PC-9 (cell line): ENCODE results near the gene DDX39B. TPM values are rescaled to one million over a fixed set of nuclear protein-coding genes. Genes with fewer than 3 reads are reported as not detected.

ENCODE experiments used
- BruUV-seq: library from RNA; stranded (reverse); fragments of 400-500 nt; replicated peaks from 2 replicates; lab custom pipeline; 2021; lab: Mats Ljungman, UMichigan
- CTCF ChIA-PET: fragments of 300-600 bp; sonication (Branson Sonifier 250); formaldehyde crosslinking; loops from one replicate; lab custom pipeline; 2022; ENCODE audit warnings: antibody characterized with exemption; lab: Charles Lee
- POLR2A ChIA-PET: fragments of 300-600 bp; sonication (Branson Sonifier 250); formaldehyde crosslinking; loops from one replicate; lab custom pipeline; 2022; ENCODE audit warnings: antibody characterized with exemption; ENCODE audit not compliant: unreplicated experiment; lab: Charles Lee
- DNase-seq, 2 experiments: peaks; one replicate each; pipeline versions ENCODE4 v3.0.0 to v3.0.0-alpha.2; 2015 to 2022; ENCODE audit warnings: mixed read lengths in 1 of 2
- H2AFZ ChIP-seq: fragments of 200-600 bp; sonication (generic); 2 replicates; pipeline ENCODE4 v1.8.1; 2017; ENCODE audit warnings: antibody characterized with exemption
- H3F3A ChIP-seq: fragments of 200-600 bp; sonication (generic); 2 replicates; pipeline ENCODE4 v1.8.1; 2017; ENCODE audit warnings: antibody characterized with exemption, mild to moderate bottlenecking, low read depth; ENCODE audit not compliant: insufficient read depth
- H3K27ac ChIP-seq: fragments of 200-600 bp; sonication (generic); 2 replicates; pipeline ENCODE4 v1.6.1; 2016; ENCODE audit warnings: mixed run types
- H3K27me3 ChIP-seq: fragments of 200-600 bp; sonication (generic); 2 replicates; pipeline ENCODE4 v1.6.1; 2016; ENCODE audit warnings: low read depth, mixed run types; ENCODE audit not compliant: insufficient read depth
- H3K36me3 ChIP-seq: fragments of 200-600 bp; sonication (generic); 2 replicates; pipeline ENCODE4 v1.6.1; 2016; ENCODE audit warnings: low read depth, mixed run types
- H3K4me1 ChIP-seq: fragments of 200-600 bp; sonication (generic); replicated peaks from 2 replicates; pipeline ENCODE4 v1.6.1; 2016; ENCODE audit warnings: mixed run types; ENCODE audit not compliant: insufficient read depth
- H3K4me2 ChIP-seq: fragments of 200-600 bp; sonication (generic); 2 replicates; pipeline ENCODE4 v1.6.1; 2017; ENCODE audit warnings: mixed run types
- H3K4me3 ChIP-seq: fragments of 200-600 bp; sonication (generic); 2 replicates; pipeline ENCODE4 v1.6.1; 2016; ENCODE audit warnings: mixed run types
- H3K79me2 ChIP-seq: fragments of 200-600 bp; sonication (generic); 2 replicates; pipeline ENCODE4 v1.6.1; 2017; ENCODE audit warnings: low read depth, mixed run types
- H3K9me2 ChIP-seq: fragments of 200-600 bp; sonication (generic); 2 replicates; pipeline ENCODE4 v1.8.1; 2017; ENCODE audit warnings: mild to moderate bottlenecking; ENCODE audit not compliant: insufficient read depth
- H3K9me3 ChIP-seq: fragments of 200-600 bp; sonication (generic); 2 replicates; pipeline ENCODE4 v1.8.1; 2016; ENCODE audit warnings: low read depth; ENCODE audit not compliant: insufficient read depth
- H4K20me1 ChIP-seq: fragments of 200-600 bp; sonication (generic); 2 replicates; pipeline ENCODE4 v1.8.1; 2017; ENCODE audit not compliant: insufficient read depth
- CTCF ChIP-seq: fragments of 200-600 bp; sonication (generic); conservative IDR thresholded peaks from 2 replicates; pipeline ENCODE4 v1.6.1; 2017; ENCODE audit warnings: mixed run types, antibody characterized with exemption, mild to moderate bottlenecking, moderate library complexity
- EZH2 ChIP-seq: fragments of 200-600 bp; sonication (generic); IDR thresholded peaks from 2 replicates; pipeline ENCODE4 v1.8.0; 2017; ENCODE audit warnings: antibody characterized with exemption, low read depth
- intact Hi-C: fragments of 100-400 bp; cut with micrococcal nuclease; formaldehyde crosslinking; loops from one replicate; pipeline ENCODE4 v1.10.0; 2022; ENCODE audit not compliant: unreplicated experiment
- total RNA-seq: library from RNA; stranded (reverse); gene quantifications from 2 replicates; pipeline ENCODE4 v1.2.3, GENCODE V29; 2021

Gene DDX39B
- total RNA-seq, 1 experiment from 2014 or later: 383 TPM

GRCh38 chr6:31558318-31558625 lies 16.5 kb upstream of the DDX39B start:
- 0 out of 2 replicates have a peak, but pooled peaks cover 3% of the 10 kb centered on the region for H3K79me2 ChIP-seq
- no peak for DNase-seq
- no peak for TF ChIP-seq EZH2
- no peak for TF ChIP-seq CTCF
- POLR2A ChIA-PET: no interaction called here
- no peaks in the 10 kb centered on the region for H3K9me3 ChIP-seq
- H3K9me2 ChIP-seq: no peaks in the 10 kb centered on the region
- H2AFZ ChIP-seq: no peak overlapping the region
- no peak overlapping the region for H3K4me2 ChIP-seq
- H3K4me1 ChIP-seq: peaks cover 15% of the 10 kb centered on the region
- H4K20me1 ChIP-seq: 0 out of 2 replicates have a peak, but pooled peaks cover 4% of the 10 kb centered on the region
- no TSS peak for BruUV-seq
- CTCF ChIA-PET: no interaction called here
- no peak overlapping the region for H3K27ac ChIP-seq
- intact Hi-C loops: no loop called here
- H3K27me3 ChIP-seq: no peaks in the 10 kb centered on the region
- H3K4me3 ChIP-seq: no peak overlapping the region
- peaks cover 22% of the 10 kb centered on the region; the same call in 1 of the 2 replicates for H3F3A ChIP-seq
- 0 out of 2 replicates have a peak, but pooled peaks cover 6% of the 10 kb centered on the region for H3K36me3 ChIP-seq

GRCh38 chr6:31557443-31558317 lies 15.9 kb upstream of the DDX39B start:
- no peak overlapping the region for H3K27ac ChIP-seq
- BruUV-seq: no TSS peak

GRCh38 chr6:31556307-31556706 lies 14.5 kb upstream of the DDX39B start:
- H4K20me1 ChIP-seq: 0 out of 2 replicates have a peak, but pooled peaks cover 4% of the 10 kb centered on the region
- H3K27ac ChIP-seq: no peak overlapping the region
- POLR2A ChIA-PET: no interaction called here
- TF ChIP-seq EZH2 (no peak), CTCF (no peak)
- no peak overlapping the region for H3K4me3 ChIP-seq
- CTCF ChIA-PET: no interaction called here
- H3K36me3 ChIP-seq: 0 out of 2 replicates have a peak, but pooled peaks cover 6% of the 10 kb centered on the region
- H3K79me2 ChIP-seq: 0 out of 2 replicates have a peak, but pooled peaks cover 3% of the 10 kb centered on the region
- no peak for DNase-seq
- H3K4me1 ChIP-seq: peaks cover 15% of the 10 kb centered on the region
- intact Hi-C loops: no loop called here
- no peak overlapping the region for H3K4me2 ChIP-seq
- no peaks in the 10 kb centered on the region for H3K27me3 ChIP-seq
- no peaks in the 10 kb centered on the region for H3K9me2 ChIP-seq
- no TSS peak for BruUV-seq
- H3F3A ChIP-seq: peaks cover 22% of the 10 kb centered on the region; the same call in 1 of the 2 replicates
- no peaks in the 10 kb centered on the region for H3K9me3 ChIP-seq
- no peak overlapping the region for H2AFZ ChIP-seq

More at GRCh38 chr6:31557443-31558317, 15.9 kb upstream of the DDX39B start:
- Histone ChIP-seq H3K9me3 (no peaks in the 10 kb centered on the region), H3K4me1 (peaks cover 15% of the 10 kb centered on the region), H3K27me3 (no peaks in the 10 kb centered on the region), H2AFZ (no peak overlapping the region), H4K20me1 (0 out of 2 replicates have a peak, but pooled peaks cover 4% of the 10 kb centered on the region), H3K36me3 (0 out of 2 replicates have a peak, but pooled peaks cover 6% of the 10 kb centered on the region), H3K4me2 (no peak overlapping the region), H3K9me2 (no peaks in the 10 kb centered on the region), H3K4me3 (no peak overlapping the region), H3F3A (peaks cover 22% of the 10 kb centered on the region; the same call in 1 of the 2 replicates), H3K79me2 (0 out of 2 replicates have a peak, but pooled peaks cover 3% of the 10 kb centered on the region)
- ChIA-PET POLR2A (no interaction called here), CTCF (no interaction called here)
- intact Hi-C loops: no loop called here
- no peak for DNase-seq
- no peak for TF ChIP-seq EZH2
- no peak for TF ChIP-seq CTCF
